Measurements from ENCODE around the gene PNPLA7.
"Not testable (repeated sequence)": the region's sequence is repeated elsewhere in the genome, so short reads cannot be mapped to it uniquely, and the experiment has no call there.

The PNPLA7 gene

DNA sequence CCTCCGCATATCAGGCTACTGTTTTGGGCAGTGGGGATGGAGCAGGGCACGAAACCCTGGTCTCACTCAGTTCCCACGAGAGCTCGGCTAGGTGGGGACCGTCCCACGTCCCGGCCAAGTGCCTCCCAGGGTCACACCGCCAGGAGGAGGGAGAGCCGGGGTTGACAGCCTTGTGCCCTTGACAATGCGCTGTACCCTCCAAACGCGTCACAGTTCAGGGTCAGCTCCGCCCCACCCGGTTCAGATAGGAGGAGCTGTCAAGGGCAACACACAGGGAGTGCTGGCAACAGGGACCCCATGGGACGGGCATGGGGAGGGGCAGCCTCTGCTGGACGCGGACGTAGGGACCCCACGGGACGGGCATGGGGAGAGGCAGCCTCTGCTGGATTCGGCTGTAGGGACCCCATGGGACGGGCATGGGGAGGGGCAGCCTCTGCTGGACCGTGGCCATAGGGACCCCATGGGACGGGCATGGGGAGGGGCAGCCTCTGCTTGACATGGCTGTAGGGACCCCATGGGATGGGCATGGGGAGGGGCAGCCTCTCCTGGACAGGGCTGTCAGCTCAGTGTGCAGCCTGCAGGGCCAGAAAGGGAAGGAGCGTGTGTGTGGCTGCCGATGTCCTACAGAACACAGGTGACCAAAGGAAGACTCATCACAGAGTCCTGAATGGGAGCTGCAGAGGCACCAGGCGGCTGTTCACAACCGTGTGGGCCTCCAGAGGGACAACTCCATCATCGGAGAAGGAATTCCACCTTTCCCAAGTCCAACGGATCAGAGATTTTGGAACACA lies 29.4 kb downstream of the PNPLA7 start:
- in situ Hi-C loops (cut with MboI; ENCODE audit: low pct_unique_long_range_greater_than_20kb, low sequenced_read_pairs, unreplicated experiment): no loop called here
- TF ChIP-seq, protein P1, sequence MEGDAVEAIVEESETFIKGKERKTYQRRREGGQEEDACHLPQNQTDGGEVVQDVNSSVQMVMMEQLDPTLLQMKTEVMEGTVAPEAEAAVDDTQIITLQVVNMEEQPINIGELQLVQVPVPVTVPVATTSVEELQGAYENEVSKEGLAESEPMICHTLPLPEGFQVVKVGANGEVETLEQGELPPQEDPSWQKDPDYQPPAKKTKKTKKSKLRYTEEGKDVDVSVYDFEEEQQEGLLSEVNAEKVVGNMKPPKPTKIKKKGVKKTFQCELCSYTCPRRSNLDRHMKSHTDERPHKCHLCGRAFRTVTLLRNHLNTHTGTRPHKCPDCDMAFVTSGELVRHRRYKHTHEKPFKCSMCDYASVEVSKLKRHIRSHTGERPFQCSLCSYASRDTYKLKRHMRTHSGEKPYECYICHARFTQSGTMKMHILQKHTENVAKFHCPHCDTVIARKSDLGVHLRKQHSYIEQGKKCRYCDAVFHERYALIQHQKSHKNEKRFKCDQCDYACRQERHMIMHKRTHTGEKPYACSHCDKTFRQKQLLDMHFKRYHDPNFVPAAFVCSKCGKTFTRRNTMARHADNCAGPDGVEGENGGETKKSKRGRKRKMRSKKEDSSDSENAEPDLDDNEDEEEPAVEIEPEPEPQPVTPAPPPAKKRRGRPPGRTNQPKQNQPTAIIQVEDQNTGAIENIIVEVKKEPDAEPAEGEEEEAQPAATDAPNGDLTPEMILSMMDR (IDR thresholded peaks at IDR 0.05; ENCODE audit: extremely low read depth, insufficient read depth, missing control alignments): no peak
- no peak for DNase-seq (ENCODE audit: low spot score)

DNA sequence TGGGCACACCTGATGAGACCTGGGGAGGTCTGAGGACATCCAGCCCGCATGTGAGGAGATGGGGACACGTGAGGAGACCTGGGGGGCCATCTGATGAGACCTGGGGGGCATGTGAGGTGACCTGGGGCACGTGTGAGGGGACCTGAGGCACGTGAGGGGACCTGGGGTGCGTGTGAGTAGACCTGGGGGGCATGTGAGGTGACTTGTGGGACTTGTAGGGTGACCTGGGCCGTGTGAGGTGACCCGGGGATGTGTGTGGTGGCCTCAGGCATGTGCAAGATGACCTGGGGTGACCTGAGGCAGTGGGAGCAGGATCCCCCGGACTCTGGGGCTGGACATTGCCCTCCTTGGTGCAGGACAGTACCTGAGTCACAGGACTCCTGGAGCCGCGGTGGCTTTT lies 30.6 kb downstream of the PNPLA7 start:
- no peak for DNase-seq (ENCODE audit: low spot score)
- in situ Hi-C loops (cut with MboI; ENCODE audit: low pct_unique_long_range_greater_than_20kb, low sequenced_read_pairs, unreplicated experiment): no loop called here
- TF ChIP-seq, protein P1 (IDR thresholded peaks at IDR 0.05; ENCODE audit: extremely low read depth, insufficient read depth, missing control alignments): no peak

DNA sequence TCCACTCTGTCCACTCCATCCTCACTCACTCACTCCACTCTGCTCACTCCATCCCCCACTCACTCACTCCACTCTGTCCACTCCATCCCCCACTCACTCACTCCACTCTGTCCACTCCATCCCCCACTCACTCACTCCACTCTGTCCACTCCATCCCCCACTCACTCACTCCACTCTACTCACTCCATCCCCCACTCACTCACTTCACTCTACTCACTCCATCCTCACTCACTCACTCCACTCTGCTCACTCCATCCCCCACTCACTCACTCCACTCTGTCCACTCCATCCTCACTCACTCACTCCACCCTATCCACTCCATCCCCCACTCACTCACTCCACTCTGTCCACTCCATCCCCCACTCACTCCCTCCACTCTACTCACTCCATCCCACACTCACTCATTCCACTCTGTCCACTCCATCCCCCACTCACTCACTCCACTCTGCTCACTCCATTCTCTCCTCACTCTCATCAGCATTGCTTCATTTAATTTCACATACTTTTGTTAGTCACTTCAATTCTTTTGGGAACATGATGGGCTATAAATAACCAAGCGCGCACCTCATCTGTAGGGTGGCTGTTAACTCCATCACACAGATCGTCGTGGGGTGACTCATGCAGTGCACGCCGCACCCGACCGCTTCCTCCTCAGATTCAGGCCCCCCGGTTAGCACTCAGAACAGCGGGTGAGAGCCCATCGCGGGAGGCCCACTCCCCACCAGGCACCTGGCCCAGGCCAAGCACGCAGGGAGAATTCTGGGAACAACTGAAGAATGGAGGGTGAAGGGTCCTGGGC lies 31.3 kb downstream of the PNPLA7 start:
- in situ Hi-C loops (cut with MboI; ENCODE audit: low pct_unique_long_range_greater_than_20kb, low sequenced_read_pairs, unreplicated experiment); DNase-seq (ENCODE audit: low spot score): not testable (repeated sequence)

DNA sequence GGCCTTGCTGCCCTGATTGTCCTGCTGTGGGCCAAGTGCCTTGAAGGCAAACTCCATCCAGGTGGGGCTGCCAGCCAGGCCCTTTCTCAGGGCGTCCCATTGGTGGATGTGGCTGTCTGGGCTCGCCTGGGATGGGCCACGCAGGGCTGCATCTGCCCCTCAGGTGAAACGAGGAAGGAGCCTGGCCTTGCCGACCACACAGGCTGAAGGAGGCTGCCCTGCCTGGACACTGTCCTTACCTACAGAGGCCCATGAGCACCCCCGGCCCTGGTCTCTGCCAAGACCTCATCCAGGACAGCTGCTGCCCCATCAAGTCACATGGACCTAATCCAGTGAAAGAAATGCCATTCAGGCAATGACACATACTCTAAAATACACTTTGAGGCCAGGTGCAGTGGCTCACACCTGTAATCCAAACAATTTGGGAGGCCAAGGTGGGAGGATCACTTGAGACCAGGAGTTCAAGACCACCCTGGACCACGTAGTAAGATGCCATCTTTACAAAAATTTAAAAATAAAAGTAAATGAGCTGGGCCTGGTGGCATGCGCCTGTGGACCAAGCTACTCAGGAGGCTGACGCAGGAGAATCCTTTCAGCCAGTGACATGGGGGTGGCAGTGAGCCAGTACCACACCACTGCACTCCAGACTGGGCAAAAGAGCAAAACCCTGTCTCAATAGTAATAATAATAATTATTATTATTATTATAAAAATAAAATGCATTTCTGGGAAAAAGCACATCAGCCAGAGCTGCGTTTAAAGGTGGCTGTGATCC lies 33.9 kb downstream of the PNPLA7 start:
- in situ Hi-C loops (cut with MboI; ENCODE audit: low pct_unique_long_range_greater_than_20kb, low sequenced_read_pairs, unreplicated experiment): no loop called here
- TF ChIP-seq, protein P1 (IDR thresholded peaks at IDR 0.05; ENCODE audit: extremely low read depth, insufficient read depth, missing control alignments): no peak
- no peak for DNase-seq (ENCODE audit: low spot score)

DNA sequence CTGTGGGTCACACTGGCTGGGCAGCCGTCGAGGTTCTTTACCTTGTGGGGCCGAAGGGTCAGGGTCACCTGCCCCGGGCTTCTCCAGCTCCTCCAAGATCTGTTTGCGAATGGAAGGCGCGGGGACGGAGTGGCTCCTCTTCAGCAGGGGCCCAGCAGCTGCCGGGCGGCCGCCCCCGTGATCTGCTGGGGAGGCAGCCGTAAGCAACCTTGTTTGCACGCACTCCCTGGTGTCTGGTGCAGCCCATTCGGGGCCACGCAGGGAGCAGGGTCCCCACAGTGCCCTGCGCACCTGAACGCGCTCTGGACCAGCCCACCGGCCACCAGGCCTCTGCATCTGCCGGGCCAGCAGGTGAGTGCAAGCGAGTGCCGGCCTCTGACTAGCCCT lies 34.9 kb downstream of the PNPLA7 start:
- DNase-seq (ENCODE audit: low spot score): no peak
- TF ChIP-seq, protein P1 (IDR thresholded peaks at IDR 0.05; ENCODE audit: extremely low read depth, insufficient read depth, missing control alignments): no peak
- in situ Hi-C loops (cut with MboI; ENCODE audit: low pct_unique_long_range_greater_than_20kb, low sequenced_read_pairs, unreplicated experiment): no loop called here

DNA sequence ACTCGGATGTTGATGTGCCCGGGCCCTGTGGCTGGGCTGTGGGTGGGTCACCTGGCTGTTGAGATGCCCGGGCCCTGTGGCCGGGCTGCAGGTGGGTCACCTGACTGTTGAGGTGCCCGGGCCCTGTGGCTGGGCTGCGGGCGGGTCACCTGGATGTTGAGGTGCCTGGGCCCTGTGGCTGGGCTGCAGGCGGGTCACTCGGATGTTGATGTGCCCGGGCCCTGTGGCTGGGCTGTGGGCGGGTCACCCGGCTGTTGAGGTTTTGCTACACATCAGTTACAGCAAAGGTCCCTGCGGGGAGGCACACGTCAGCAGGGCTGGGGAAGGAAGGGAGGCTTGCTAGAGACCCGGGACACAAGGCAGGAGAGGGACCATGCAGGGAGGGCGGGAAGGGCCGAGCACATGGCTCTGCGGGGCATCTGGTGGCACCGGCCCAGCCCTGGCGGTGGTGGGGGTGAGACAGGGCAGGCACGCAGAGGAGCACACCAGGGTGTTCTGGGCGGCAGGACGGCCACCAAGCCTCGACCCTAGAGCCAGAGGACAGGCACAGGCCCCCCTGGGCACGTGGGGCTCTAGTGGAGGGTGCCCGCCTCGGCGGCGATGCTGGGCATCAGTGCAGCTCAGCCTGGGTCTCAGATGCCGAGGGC lies 35.4 kb downstream of the PNPLA7 start:
- DNase-seq (ENCODE audit: low spot score): no peak
- TF ChIP-seq, protein P1 (IDR thresholded peaks at IDR 0.05; ENCODE audit: extremely low read depth, insufficient read depth, missing control alignments): no peak
- in situ Hi-C loops (cut with MboI; ENCODE audit: low pct_unique_long_range_greater_than_20kb, low sequenced_read_pairs, unreplicated experiment): no loop called here

DNA sequence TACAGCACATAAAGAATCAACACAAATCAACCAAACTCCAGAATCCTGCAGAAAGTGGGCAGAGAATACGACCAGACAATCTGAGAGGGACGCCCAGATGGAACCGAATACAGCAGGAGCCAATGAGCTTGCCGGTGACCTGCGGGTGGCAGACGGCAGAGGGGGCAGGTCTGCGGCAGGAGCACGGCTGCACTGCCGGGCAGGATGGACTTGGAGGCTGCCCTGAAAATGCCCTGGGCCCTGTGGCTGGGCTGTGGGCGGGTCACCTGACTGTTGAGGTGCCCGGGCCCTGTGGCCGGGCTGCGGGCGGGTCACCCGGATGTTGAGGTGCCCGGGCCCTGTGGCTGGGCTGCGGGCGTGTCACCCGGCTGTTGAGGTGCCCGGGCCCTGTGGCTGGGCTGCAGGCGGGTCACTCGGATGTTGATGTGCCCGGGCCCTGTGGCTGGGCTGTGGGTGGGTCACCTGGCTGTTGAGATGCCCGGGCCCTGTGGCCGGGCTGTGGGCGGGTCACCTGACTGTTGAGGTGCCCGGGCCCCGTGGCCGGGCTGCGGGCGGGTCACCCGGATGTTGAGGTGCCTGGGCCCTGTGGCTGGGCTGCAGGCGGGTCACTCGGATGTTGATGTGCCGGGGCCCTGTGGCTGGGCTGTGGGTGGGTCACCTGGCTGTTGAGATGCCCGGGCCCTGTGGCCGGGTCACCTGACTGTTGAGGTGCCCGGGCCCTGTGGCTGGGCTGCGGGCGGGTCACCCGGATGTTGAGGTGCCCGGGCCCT lies 36.2 kb downstream of the PNPLA7 start:
- in situ Hi-C loops (cut with MboI; ENCODE audit: low pct_unique_long_range_greater_than_20kb, low sequenced_read_pairs, unreplicated experiment); DNase-seq (ENCODE audit: low spot score): not testable (repeated sequence)

DNA sequence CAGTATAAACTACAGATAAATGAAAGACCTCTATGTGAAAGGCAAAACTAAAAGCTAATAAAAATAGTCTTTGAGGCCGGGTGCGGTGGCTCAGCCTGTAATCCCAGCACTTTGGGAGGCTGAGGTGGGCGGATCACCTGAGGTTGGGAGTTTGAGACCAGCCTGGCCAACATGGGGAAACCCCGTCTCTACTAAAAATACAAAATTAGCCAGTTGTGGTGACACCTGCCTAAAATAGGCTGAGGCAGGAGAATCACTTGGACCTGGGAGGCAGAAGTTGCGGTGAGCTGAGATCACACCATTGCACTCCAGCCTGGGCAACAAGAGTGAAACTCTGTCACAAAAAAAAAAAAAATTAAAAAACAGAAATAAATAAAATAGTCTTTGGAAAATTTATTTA lies 37.1 kb downstream of the PNPLA7 start:
- DNase-seq (ENCODE audit: low spot score); in situ Hi-C loops (cut with MboI; ENCODE audit: low pct_unique_long_range_greater_than_20kb, low sequenced_read_pairs, unreplicated experiment): not testable (repeated sequence)

All from GM13977 (cell line).